Dermis lymphatic vessel endothelial cell (primary cell): Measurements from ENCODE around the gene MS4A5. TPM values are rescaled to one million over a fixed set of nuclear protein-coding genes. Genes with fewer than 3 reads are reported as not detected.

Source experiments
- total RNA-seq: library from RNA; depleted of rRNA; stranded (reverse); fragments of >200 nt; gene quantifications from 2 replicates; pipeline ENCODE4 v1.2.1, GENCODE V29; 2014

The MS4A5 gene, protein sequence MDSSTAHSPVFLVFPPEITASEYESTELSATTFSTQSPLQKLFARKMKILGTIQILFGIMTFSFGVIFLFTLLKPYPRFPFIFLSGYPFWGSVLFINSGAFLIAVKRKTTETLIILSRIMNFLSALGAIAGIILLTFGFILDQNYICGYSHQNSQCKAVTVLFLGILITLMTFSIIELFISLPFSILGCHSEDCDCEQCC
- total RNA-seq, result not detected in 2 replicates

GRCh38 chr11:60429272-60429671, at the start of gene MS4A5:
Gene MS4A5, plus strand, starts transcription at chr11:60429572. Its CDS starts 103 bp downstream, at chr11:60429675.

GRCh38 chr11:60396382-60396781, 33.0 kb upstream of the MS4A5 start, which contains the start of gene MS4A14:
Gene MS4A14, plus strand, starts transcription at chr11:60396459. Its CDS starts 120 bp downstream, at chr11:60396579.

GRCh38 chr11:60455531-60456042, 26.2 kb downstream of the MS4A5 start, which contains the start of gene MS4A1:
Gene MS4A1, plus strand, starts transcription at chr11:60455847. Its CDS starts 6,528 bp downstream, at chr11:60462375.

GRCh38 chr11:60492488-60493009, 63.2 kb downstream of the MS4A5 start, which contains the start of gene MS4A12:
Gene MS4A12, plus strand, starts transcription at chr11:60492778. Its CDS starts 4,541 bp downstream, at chr11:60497319.

Other genes starting within 250 kb of the MS4A5 start
- not detected in 2 replicates for gene MS4A6A, start 246.5 kb upstream of the MS4A5 start, total RNA-seq
- not detected in 2 replicates for gene MS4A4E, start 186.4 kb upstream of the MS4A5 start, total RNA-seq
- not detected in 2 replicates for gene MS4A4A, start 148.9 kb upstream of the MS4A5 start, total RNA-seq
- not detected in 2 replicates for gene MS4A6E, start 102.3 kb upstream of the MS4A5 start, total RNA-seq
- gene MS4A7, start 51.0 kb upstream of the MS4A5 start, total RNA-seq, result not detected in 2 replicates
- gene MS4A14, start 33.1 kb upstream of the MS4A5 start, total RNA-seq, result not detected in 2 replicates
- not detected in 2 replicates for gene MS4A1, start 26.3 kb downstream of the MS4A5 start, total RNA-seq
- not detected in 2 replicates for gene MS4A12, start 63.2 kb downstream of the MS4A5 start, total RNA-seq
- not detected in 2 replicates for gene MS4A13, start 85.8 kb downstream of the MS4A5 start, total RNA-seq